Stimulated activated CD4-positive, alpha-beta T cell treated with anti-CD3 and anti-CD28 coated beads, Interleukin-15, amount 100 ng/mL, for 1 hour (primary cell): ENCODE measurements around the gene COQ5.
"Not testable (repeated sequence)": the region's sequence is repeated elsewhere in the genome, so short reads cannot be mapped to it uniquely, and the experiment has no call there.

Source experiments
- DNase-seq, 2 donors: peaks; one replicate each; pipeline ENCODE4 v3.0.0-alpha.2; 2020; ENCODE audit warnings: low read depth in 1 of 2, low spot score in 1 of 2

The COQ5 gene

DNA sequence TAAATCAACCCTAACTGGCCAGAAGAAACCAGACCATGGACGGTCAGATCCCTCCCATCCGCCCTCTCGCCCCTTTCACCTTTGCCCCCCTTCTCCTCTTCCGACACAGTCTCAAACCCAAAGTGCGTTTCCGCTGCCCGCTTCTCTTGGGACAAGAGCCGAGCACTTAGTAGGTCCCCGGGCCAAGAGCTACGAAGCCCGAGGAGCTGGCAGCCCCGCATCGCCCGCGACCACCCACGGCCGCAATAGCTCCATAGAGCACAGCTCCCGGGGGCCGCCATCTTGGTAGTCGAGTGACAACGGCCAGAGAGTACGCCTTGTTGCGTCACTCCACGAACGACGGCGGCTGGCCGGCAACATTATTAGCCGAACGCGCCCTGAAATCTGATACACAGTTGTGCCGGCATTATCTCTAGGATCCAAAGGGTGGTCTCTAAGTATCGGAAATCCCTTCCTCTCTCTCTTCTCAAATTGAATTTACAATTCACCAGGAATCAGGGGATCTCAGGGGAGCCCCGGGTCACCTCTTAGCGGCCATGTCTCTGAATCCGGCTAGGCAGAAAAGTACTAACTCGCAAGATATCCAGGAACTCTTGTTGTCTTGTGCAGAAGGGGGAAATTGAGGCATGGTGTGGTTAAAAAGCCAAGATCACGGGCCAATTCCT is at the start of gene COQ5:
Gene COQ5, minus strand, starts transcription at position 298 of the 665 bp plus-strand sequence. Its CDS starts 17 bp downstream, at position 281.
- peak; percentile 62 to 78 for DNase-seq

DNA sequence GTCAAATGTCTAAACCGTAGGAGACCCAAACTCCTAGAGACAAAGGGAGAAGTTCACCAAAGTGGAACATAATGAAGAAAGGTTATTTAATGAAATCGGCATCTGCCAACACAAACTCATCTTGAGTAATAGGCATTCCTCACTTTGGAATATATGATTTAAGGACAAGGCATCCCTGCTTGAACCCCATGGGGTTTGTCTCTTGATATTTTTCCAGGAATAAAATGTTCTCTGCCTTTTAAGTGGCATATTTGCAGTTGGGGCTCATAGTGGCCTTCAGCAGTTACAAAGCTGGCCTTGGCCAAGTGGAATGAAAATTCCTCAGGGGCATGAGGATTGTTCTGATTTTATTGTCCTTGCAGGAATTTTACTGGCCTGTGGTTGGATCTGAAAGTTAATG is 45.1 kb upstream of the COQ5 start:
- no peak for DNase-seq

GRCh38 chr12:120573560-120573959 is 44.6 kb upstream of the COQ5 start:
- DNase-seq = no peak

GRCh38 chr12:120571299-120571698 is 42.3 kb upstream of the COQ5 start:
- DNase-seq = no peak

- DNase-seq = no peak
Measured at GRCh38 chr12:120563495-120563894, 34.5 kb upstream of the COQ5 start.

DNA sequence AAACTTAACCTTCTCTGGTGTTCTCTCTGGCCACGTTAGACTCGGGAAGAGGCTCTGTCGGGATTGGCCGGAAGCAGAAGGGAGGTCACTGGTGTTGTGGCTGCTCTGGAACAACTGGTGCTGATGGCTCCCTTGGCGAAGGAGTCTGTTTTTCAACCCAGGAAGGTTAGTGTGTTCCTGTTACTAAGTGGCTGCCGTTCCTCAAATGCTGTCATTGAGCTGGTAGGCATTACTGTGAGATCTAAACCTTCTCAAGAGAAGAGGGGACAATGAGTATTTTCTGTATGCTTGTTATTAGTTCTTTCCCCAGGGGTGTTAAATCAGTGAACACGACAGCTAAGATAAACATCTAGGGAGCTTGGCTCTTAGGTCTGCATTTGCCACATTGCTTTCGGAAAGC is 33.9 kb upstream of the COQ5 start:
- no peak for DNase-seq

DNA sequence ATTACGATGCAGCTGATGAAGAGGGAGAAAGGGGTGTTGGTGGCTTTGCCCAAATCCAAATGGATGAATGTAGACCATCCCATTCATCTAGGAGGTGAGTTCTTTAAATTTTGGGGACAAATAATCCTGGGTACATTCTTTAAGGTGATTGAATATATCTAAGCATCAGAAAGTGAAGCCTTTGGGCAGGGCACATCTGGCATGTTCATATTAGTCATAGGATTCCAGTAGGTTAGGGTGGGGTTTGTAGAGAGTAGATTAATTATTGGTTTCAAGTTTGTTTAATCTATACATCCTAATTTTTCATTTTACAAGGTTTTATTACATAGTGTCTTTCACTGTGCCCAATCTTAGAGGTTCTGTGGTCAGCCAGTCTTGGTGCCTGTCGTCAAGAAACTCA is 28.6 kb upstream of the COQ5 start:
- DNase-seq = no peak

DNA sequence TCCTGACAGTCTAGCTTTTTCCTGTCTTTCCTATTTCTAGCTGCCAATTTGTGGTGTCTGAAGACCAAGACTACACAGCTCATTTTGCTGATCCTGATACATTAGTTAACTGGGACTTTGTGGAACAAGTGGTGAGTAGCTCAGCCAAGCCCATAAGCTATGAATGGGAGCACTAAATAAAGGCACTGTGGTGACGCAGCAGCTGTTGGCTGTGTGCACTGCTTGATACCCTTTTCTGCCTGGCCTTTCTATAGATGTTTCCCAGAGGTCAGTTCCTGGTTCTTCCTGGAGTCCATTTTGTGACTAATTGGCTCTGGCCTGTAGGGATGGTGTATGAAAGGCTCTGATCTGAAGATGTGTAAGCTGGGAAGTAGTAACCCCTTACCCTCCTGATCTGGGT is 25.7 kb upstream of the COQ5 start:
- DNase-seq = no peak

- DNase-seq = no peak
Measured at GRCh38 chr12:120546050-120546386, 17.1 kb upstream of the COQ5 start.

GRCh38 chr12:120544691-120545090 is 15.7 kb upstream of the COQ5 start:
- no peak for DNase-seq

- no peak for DNase-seq
Measured at GRCh38 chr12:120542166-120542565, 13.2 kb upstream of the COQ5 start.

GRCh38 chr12:120540445-120540844 is 11.5 kb upstream of the COQ5 start:
- no peak for DNase-seq

DNA sequence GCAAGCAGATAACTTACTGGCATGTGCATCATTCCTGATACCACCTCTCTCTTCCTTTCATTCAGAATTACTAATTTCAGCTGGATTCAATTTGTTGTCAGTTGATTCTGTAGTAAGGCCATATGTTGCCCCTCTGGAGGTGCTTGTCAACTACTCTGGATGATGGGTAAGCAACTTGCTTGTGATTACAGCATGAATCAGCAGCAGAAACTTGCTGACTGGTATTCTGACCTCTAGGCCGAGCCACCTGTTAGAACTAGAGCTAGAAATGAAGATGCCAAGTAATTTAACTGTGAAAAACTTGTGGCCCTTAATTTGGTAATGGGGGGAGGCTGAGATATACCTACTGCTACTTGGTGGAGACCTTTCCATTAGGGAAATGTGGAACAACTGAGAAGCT is 10.3 kb upstream of the COQ5 start:
- no peak for DNase-seq

DNA sequence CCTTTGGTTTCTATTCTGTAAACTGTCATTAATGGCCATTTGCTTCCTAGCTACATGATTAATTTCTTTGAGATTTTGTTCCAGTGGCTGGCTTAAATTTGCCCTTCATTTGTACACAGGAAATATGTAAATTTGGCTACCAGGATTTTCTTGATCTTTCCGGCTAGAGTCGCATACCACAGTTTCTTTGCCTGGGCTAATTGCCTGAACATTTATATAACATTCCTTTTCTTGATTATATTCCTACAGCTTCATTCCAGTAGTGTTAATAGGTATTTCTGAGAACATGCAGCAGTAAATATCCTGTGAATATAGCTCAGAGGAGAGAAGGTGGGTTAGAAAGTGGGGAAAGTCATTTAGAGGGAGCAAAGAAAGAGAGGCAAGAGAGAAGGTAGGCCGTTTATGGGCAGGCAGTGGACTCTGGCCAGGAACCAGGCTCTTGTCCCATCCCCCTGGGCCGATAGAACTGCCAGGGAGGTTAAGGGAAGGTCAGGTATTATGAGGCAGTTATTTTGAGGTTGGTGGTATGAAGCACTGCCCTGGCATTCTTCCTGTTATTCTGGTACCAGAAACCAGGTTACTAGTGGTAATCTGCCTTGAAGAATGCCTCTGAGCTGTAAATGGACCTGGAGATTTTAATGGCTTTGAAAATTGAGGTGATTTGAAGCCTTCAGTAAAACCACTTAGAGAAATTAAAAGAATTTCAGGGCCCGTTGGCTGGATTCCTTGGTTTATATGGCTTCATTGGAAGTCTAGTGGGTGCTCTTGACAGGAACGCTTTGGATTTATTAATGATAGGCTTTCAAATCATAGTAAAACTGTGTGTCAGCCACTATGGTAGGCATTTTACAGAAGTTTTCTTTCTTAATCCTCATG is 9.6 kb upstream of the COQ5 start:
- DNase-seq = no peak

- DNase-seq = no peak
Measured at GRCh38 chr12:120537856-120538220, 8.9 kb upstream of the COQ5 start.

GRCh38 chr12:120536064-120536791 is 7.3 kb upstream of the COQ5 start:
- DNase-seq = peak in 1 of 2 donors; percentile 6

GRCh38 chr12:120534703-120535655 is 6.0 kb upstream of the COQ5 start:
- DNase-seq = peak; percentile 16 to 41

DNA sequence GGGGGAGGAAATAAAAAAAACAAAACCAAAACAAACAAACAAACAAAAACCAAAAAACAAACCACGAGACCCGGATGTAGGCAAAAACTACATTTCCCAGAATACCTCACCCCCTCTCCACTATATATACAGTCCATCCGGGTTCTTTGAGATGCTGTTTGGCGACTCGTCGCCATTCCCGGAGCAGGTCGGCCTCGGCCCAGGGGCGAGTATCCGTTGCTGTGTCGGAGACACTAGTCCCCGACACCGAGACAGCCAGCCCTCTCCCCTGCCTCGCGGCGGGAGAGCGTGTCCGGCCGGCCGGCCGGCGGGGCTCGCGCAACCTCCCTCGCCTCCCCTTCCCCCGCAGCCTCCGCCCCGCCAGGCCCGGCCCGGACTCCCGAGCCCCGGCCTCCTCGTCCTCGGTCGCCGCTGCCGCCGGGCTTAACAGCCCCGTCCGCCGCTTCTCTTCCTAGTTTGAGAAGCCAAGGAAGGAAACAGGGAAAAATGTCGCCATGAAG is 5.3 kb upstream of the COQ5 start, which contains the start of gene RNF10:
Gene RNF10, plus strand, starts transcription at position 154 of the 500 bp plus-strand sequence. CDS start 456 bp downstream, outside the sequence.
- DNase-seq = peak; percentile 41 to 42

DNA sequence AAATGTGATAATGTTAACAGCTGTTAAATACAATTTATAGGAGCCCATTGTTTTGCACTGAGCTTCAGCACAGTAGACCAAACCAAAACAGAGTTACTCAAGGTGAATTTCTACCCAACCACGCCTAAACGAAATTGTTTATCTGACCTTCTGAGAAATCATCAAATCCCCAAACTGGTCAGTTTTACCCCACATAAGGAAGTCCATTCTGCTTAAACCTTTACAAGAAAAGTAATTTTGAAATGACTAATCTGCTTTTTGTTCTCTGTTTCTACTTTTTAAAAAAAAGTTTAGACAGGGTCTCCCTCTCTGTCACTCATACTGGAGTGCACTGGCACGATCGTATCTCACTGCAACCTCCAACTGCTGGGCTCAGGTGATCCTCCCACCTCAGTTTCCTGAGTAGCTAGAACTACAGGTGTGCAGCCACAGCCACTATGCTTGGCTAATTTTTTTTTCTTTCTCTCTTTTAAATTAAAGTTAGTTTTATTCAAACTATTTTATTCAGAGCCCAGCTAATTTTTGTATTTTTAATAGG is 3.8 kb upstream of the COQ5 start:
- no peak for DNase-seq

DNA sequence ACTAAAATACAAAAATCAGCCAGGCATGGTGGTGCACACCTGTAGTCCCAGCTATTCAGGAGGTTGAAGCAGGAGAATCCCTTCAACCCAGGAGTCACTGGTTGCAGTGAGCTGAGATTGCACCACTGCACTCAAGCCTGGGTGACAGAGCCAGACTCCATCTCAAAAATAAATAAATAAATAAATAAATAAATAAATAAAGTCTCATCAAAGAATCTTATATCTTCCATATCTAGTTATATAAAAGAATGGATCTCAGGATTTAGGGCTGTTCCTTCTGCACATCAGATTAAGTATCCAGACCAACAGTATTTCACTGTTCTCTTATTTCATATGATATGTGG is 1.4 kb upstream of the COQ5 start:
- DNase-seq = not testable (repeated sequence)
